GM12891 (cell line): ENCODE results near the gene UGCG.

ENCODE experiments used
- PAX5 ChIP-seq: IDR thresholded peaks from 2 replicates; pipeline ENCODE4 v1.6.1; 2011; ENCODE audit warnings: low read length, moderate library complexity, mild to moderate bottlenecking; ENCODE audit not compliant: insufficient read depth, severe bottlenecking
- POLR2A ChIP-seq: IDR thresholded peaks from 2 replicates; pipeline ENCODE4 v1.6.1; 2011; ENCODE audit warnings: low read depth, low read length, control low read depth
- POLR2AphosphoS5 ChIP-seq: IDR thresholded peaks from 2 replicates; pipeline ENCODE4 v1.6.1; 2011; ENCODE audit warnings: low read depth, low read length, control low read depth
- SPI1 ChIP-seq: IDR thresholded peaks from 2 replicates; pipeline ENCODE4 v1.6.1; 2011; ENCODE audit warnings: low read depth, low read length, control low read depth
- TAF1 ChIP-seq: IDR thresholded peaks from 2 replicates; pipeline ENCODE4 v1.6.1; 2011; ENCODE audit warnings: low read depth, low read length, control low read depth

DNA sequence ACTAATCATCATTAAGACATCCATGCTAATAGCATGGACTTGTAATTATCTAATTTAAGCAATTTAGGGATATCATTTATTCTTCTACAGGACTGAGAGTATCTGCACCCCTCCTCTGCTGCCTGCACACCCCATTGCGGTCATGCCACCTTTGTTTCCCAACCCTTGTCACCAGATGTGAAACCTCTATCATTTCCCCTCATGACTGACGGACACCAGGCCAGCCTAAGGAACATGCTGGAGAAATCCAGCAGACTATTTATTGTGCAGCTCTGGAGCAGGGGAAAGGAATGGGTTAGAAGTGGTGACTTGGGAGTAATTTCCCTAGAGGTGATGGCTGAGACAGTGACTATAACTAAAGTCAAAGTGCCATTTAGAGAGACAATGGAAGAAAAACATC is 40.7 kb downstream of the UGCG start:
- TF ChIP-seq POLR2A (0 out of 2 replicates have a peak, but pooled peaks have one; percentile 17), POLR2AphosphoS5 (peak; percentile 11; the same call in 1 of the 2 replicates), TAF1 (no peak), SPI1 (no peak), PAX5 (no peak)
